GM23338 (cell line): Measurements from ENCODE around the gene CGREF1. TPM values are rescaled to one million over a fixed set of nuclear protein-coding genes. Genes with fewer than 3 reads are reported as not detected.

Experiments used
- ATAC-seq: fragments of 200-7000 bp; cut with Tn5 transposase; 3 replicates; pipeline ENCODE4 v1.9.1; 2020
- DNase-seq: peaks from one replicate; pipeline ENCODE4 v3.0.0-alpha.2; 2015; ENCODE audit warnings: low spot score
- H2AFZ ChIP-seq: fragments of 200-600 bp; sonication (generic); 2 replicates; pipeline ENCODE4 v1.8.0; 2016; ENCODE audit warnings: antibody characterized with exemption, mild to moderate bottlenecking, moderate library complexity
- H3F3A ChIP-seq: fragments of 200-600 bp; sonication (generic); replicated peaks from 2 replicates; pipeline ENCODE4 v1.8.0; 2017; ENCODE audit warnings: antibody characterized with exemption, mixed run types, low read depth
- H3K27ac ChIP-seq: fragments of 200-600 bp; sonication (generic); 2 replicates; pipeline ENCODE4 v1.6.1; 2016; ENCODE audit warnings: low read depth
- H3K27me3 ChIP-seq: fragments of 200-600 bp; sonication (generic); 2 replicates; pipeline ENCODE4 v1.8.0; 2016; ENCODE audit warnings: mild to moderate bottlenecking, mixed run types, moderate library complexity; ENCODE audit not compliant: insufficient read depth
- H3K36me3 ChIP-seq: fragments of 200-600 bp; sonication (generic); 2 replicates; pipeline ENCODE4 v1.8.0; 2016; ENCODE audit warnings: mild to moderate bottlenecking; ENCODE audit not compliant: insufficient read depth
- H3K4me1 ChIP-seq: fragments of 200-600 bp; sonication (generic); 2 replicates; pipeline ENCODE4 v1.8.0; 2016; ENCODE audit warnings: mild to moderate bottlenecking, moderate library complexity; ENCODE audit not compliant: insufficient read depth
- H3K4me2 ChIP-seq: fragments of 200-600 bp; sonication (generic); 2 replicates; pipeline ENCODE4 v1.7.1; 2017; ENCODE audit warnings: mixed run types
- H3K4me3 ChIP-seq: fragments of 200-600 bp; sonication (generic); 2 replicates; pipeline ENCODE4 v1.6.1; 2016; ENCODE audit warnings: mixed run types
- H3K79me2 ChIP-seq: fragments of 200-600 bp; sonication (generic); replicated peaks from 2 replicates; pipeline ENCODE4 v1.8.0; 2017; ENCODE audit warnings: mild to moderate bottlenecking; ENCODE audit not compliant: insufficient read depth
- H3K9me2 ChIP-seq: fragments of 200-600 bp; sonication (generic); 2 replicates; pipeline ENCODE4 v1.8.0; 2017; ENCODE audit not compliant: insufficient read depth
- H4K20me1 ChIP-seq: fragments of 200-600 bp; sonication (generic); replicated peaks from 2 replicates; pipeline ENCODE4 v1.8.0; 2017; ENCODE audit warnings: mild to moderate bottlenecking; ENCODE audit not compliant: insufficient read depth
- H3K27ac Mint-ChIP-seq: 2 replicates; pipeline ENCODE4 v1.8.0; 2020; ENCODE audit warnings: inconsistent platforms, mild to moderate bottlenecking, moderate library complexity, mixed read lengths
- H3K27me3 Mint-ChIP-seq: 3 replicates; pipeline ENCODE4 v1.8.0; 2022; ENCODE audit warnings: low read depth, mild to moderate bottlenecking, moderate library complexity, mixed read lengths, inconsistent platforms; ENCODE audit not compliant: insufficient read depth, poor library complexity
- H3K36me3 Mint-ChIP-seq: 3 replicates; pipeline ENCODE4 v1.8.0; 2021; ENCODE audit warnings: low read depth, mild to moderate bottlenecking, inconsistent platforms, moderate library complexity, mixed read lengths
- H3K4me1 Mint-ChIP-seq: 3 replicates; pipeline ENCODE4 v1.8.0; 2020; ENCODE audit warnings: mild to moderate bottlenecking, inconsistent platforms, mixed read lengths
- H3K4me3 Mint-ChIP-seq: 3 replicates; pipeline ENCODE4 v1.8.0; 2021; ENCODE audit warnings: moderate library complexity, mild to moderate bottlenecking, inconsistent platforms, mixed read lengths
- H3K9me3 Mint-ChIP-seq: 3 replicates; pipeline ENCODE4 v1.8.0; 2020; ENCODE audit warnings: moderate library complexity, mild to moderate bottlenecking, inconsistent platforms, mixed read lengths
- CREB1 ChIP-seq: fragments of 250-450 bp; sonication (Bioruptor Pico); IDR thresholded peaks from 2 replicates; pipeline ENCODE4 v1.5.0; 2020; ENCODE audit warnings: low read depth, mild to moderate bottlenecking, moderate library complexity
- CTCF ChIP-seq, 2 experiments: fragments of 200-600 bp in 1 of 2; sonication (generic) in 1 of 2; conservative IDR thresholded peaks; 2 replicates each; pipeline versions ENCODE4 v1.5.1 to v1.6.1; 2016 to 2017; ENCODE audit warnings: antibody characterized with exemption in 2 of 2, low read depth in 2 of 2, mild to moderate bottlenecking in 2 of 2, moderate library complexity in 1 of 2
- ETS1 ChIP-seq: IDR thresholded peaks from 2 replicates; pipeline ENCODE4 v1.6.1; 2016; ENCODE audit warnings: antibody characterized with exemption
- EZH2 ChIP-seq: fragments of 200-600 bp; sonication (generic); IDR thresholded peaks from one replicate; pipeline ENCODE4 v1.8.0; 2017; ENCODE audit warnings: antibody characterized with exemption, mild to moderate bottlenecking, low read depth; ENCODE audit not compliant: unreplicated experiment
- EZH2phosphoT487 ChIP-seq: fragments of 200-600 bp; sonication (generic); IDR thresholded peaks from one replicate; pipeline ENCODE4 v1.8.1; 2018; ENCODE audit warnings: antibody characterized with exemption; ENCODE audit not compliant: unreplicated experiment
- JUNB ChIP-seq: IDR thresholded peaks from one replicate; pipeline ENCODE4 v1.6.1; 2016; ENCODE audit warnings: antibody characterized with exemption; ENCODE audit not compliant: unreplicated experiment
- NANOG ChIP-seq: IDR thresholded peaks from 2 replicates; pipeline ENCODE4 v1.6.1; 2016; ENCODE audit warnings: antibody characterized with exemption, borderline replicate concordance
- POLR2AphosphoS5 ChIP-seq: IDR thresholded peaks from 2 replicates; pipeline ENCODE4 v1.6.1; 2016; ENCODE audit warnings: antibody characterized with exemption, low read depth
- REST ChIP-seq: IDR thresholded peaks from one replicate; pipeline ENCODE4 v1.6.1; 2018; ENCODE audit warnings: antibody characterized with exemption; ENCODE audit not compliant: unreplicated experiment
- STAT1 ChIP-seq: IDR thresholded peaks from one replicate; pipeline ENCODE4 v1.6.1; 2016; ENCODE audit warnings: antibody characterized with exemption; ENCODE audit not compliant: unreplicated experiment
- ZNF114 ChIP-seq: fragments of 250-450 bp; sonication (Bioruptor Pico); IDR thresholded peaks from 2 replicates; pipeline ENCODE4 v1.5.0; 2020; ENCODE audit warnings: mild to moderate bottlenecking, moderate library complexity
- ZNF331 ChIP-seq: fragments of 250-450 bp; sonication (Bioruptor Pico); IDR thresholded peaks from 2 replicates; pipeline ENCODE4 v1.5.0; 2020; ENCODE audit warnings: low read depth, mild to moderate bottlenecking, moderate library complexity
- ZNF462 ChIP-seq: fragments of 250-450 bp; sonication (Bioruptor Pico); IDR thresholded peaks from 2 replicates; pipeline ENCODE4 v1.5.0; 2020; ENCODE audit warnings: mild to moderate bottlenecking, moderate library complexity
- polyA plus RNA-seq: library from polyadenylated mRNA; unstranded; fragments of >200 nt; fragmentation: Nextera tagmentation; extraction: Ambion mirVana; gene quantifications from 2 replicates; pipeline ENCODE4 v1.2.1, GENCODE V29; 2016
- total RNA-seq: library from RNA; depleted of rRNA; stranded (reverse); fragments of >200 nt; shearing (Covaris generic); gene quantifications from 2 replicates; pipeline ENCODE4 v1.2.3, GENCODE V29; 2014

CGREF1 gene
- total and polyA plus RNA-seq, 2 experiments from 2014 or later = 4.1 to 4.5 TPM

- TF ChIP-seq CREB1 (no peak), NANOG (no peak), EZH2 (no peak), ZNF331 (no peak), JUNB (no peak), ZNF462 (no peak), POLR2AphosphoS5 (no peak), STAT1 (no peak), ETS1 (no peak), EZH2phosphoT487 (no peak), ZNF114 (CRISPR knock-in tag) (no peak), CTCF (conservative IDR thresholded peaks at IDR 0.05; ENCODE audit: low read depth in 2 of 2) (no peak), REST (no peak)
These were observed 11.5 kb upstream of the CGREF1 start for GRCh38 chr2:27130396-27130795.

More at GRCh38 chr2:27130396-27130795, 11.5 kb upstream of the CGREF1 start:
- no peak overlapping the region for H3K4me2 ChIP-seq
- no peaks in the 10 kb centered on the region for H3K27me3 ChIP-seq
- H3K27ac Mint-ChIP-seq = no peak overlapping the region
- no peaks in the 10 kb centered on the region for H3K36me3 ChIP-seq
- ATAC-seq (no peak), DNase-seq (no peak)
- H3K9me3 Mint-ChIP-seq = no peaks in the 10 kb centered on the region
- no peak overlapping the region for H3K4me3 Mint-ChIP-seq
- peaks cover 6% of the 10 kb centered on the region; the same call in 1 of the 2 replicates for H3K4me1 ChIP-seq
- H3K36me3 Mint-ChIP-seq = peaks cover 26% of the 10 kb centered on the region; the same call in 2 of the 3 replicates
- no peak overlapping the region for H2AFZ ChIP-seq
- peaks cover 10% of the 10 kb centered on the region for H4K20me1 ChIP-seq
- peaks cover 10% of the 10 kb centered on the region; the same call in 2 of the 3 replicates for H3K4me1 Mint-ChIP-seq
- H3K27ac ChIP-seq = no peak overlapping the region
- H3K27me3 Mint-ChIP-seq = peaks cover 8% of the 10 kb centered on the region
- no peaks in the 10 kb centered on the region; the same call in 1 of the 2 replicates for H3F3A ChIP-seq
- H3K79me2 ChIP-seq = peaks cover 11% of the 10 kb centered on the region
- H3K9me2 ChIP-seq = no peaks in the 10 kb centered on the region
- no peak overlapping the region for H3K4me3 ChIP-seq
